Measurements from ENCODE around the gene ADCY1. TPM values are rescaled to one million over a fixed set of nuclear protein-coding genes. Genes with fewer than 3 reads are reported as not detected.

The ADCY1 gene
- total RNA-seq, 1 experiment from 2014 or later, result not detected

GRCh38 chr7:45698303-45699014 is 124.3 kb downstream of the ADCY1 start:
- no TSS peak for BruUV-seq (replicated peaks)
- Histone ChIP-seq H3K9me2 (ENCODE audit: insufficient read depth) (no peaks in the 10 kb centered on the region), H3K4me3 (no peak overlapping the region), H3K27me3 (ENCODE audit: insufficient read depth, low read depth) (peaks cover 72% of the 10 kb centered on the region), H3K9me3 (ENCODE audit: insufficient read depth, low read depth) (no peaks in the 10 kb centered on the region), H3K79me2 (ENCODE audit: low read depth) (no peaks in the 10 kb centered on the region), H2AFZ (no peak overlapping the region), H3K4me2 (no peak overlapping the region), H4K20me1 (ENCODE audit: insufficient read depth) (no peaks in the 10 kb centered on the region), H3K27ac (no peak overlapping the region), H3K36me3 (ENCODE audit: low read depth) (no peaks in the 10 kb centered on the region), H3K4me1 (replicated peaks; ENCODE audit: insufficient read depth) (no peaks in the 10 kb centered on the region), H3F3A (ENCODE audit: insufficient read depth, low read depth) (no peaks in the 10 kb centered on the region)
- intact Hi-C loops (cut with micrococcal nuclease; ENCODE audit: unreplicated experiment), result no loop called here
- TF ChIP-seq EZH2 (IDR thresholded peaks at IDR 0.05; ENCODE audit: low read depth), result no peak
- TF ChIP-seq, protein P1, sequence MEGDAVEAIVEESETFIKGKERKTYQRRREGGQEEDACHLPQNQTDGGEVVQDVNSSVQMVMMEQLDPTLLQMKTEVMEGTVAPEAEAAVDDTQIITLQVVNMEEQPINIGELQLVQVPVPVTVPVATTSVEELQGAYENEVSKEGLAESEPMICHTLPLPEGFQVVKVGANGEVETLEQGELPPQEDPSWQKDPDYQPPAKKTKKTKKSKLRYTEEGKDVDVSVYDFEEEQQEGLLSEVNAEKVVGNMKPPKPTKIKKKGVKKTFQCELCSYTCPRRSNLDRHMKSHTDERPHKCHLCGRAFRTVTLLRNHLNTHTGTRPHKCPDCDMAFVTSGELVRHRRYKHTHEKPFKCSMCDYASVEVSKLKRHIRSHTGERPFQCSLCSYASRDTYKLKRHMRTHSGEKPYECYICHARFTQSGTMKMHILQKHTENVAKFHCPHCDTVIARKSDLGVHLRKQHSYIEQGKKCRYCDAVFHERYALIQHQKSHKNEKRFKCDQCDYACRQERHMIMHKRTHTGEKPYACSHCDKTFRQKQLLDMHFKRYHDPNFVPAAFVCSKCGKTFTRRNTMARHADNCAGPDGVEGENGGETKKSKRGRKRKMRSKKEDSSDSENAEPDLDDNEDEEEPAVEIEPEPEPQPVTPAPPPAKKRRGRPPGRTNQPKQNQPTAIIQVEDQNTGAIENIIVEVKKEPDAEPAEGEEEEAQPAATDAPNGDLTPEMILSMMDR (conservative IDR thresholded peaks at IDR 0.05), result no peak
- DNase-seq, result no peak
- CTCF ChIA-PET, result no interaction called here
- POLR2A ChIA-PET (ENCODE audit: unreplicated experiment), result interaction anchor here (0.7 kb wide), 1 partner anchor 51 kb away, joined by 3 read pairs; no protein-coding TSS in a partner anchor

DNA sequence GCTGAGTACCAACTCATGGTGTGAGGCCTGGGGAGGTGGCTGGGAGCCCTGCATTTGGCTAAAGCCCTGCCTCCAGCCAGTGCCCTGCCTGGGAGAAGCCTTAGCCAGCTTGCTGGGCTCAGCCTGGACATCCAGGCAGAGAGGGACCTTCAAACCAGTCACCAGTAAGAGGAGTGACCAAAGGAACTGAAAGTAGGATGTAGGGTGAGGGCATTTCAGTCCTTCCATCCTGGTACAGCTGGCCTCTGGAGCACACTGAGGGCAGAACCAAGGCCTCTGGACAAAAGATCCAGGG is 124.8 kb downstream of the ADCY1 start:
- H3K27me3 ChIP-seq (ENCODE audit: insufficient read depth, low read depth), result peaks cover 77% of the 10 kb centered on the region
- TF ChIP-seq, protein P1 (conservative IDR thresholded peaks at IDR 0.05), result no peak
- no peak for TF ChIP-seq EZH2 (IDR thresholded peaks at IDR 0.05; ENCODE audit: low read depth)
- H3K79me2 ChIP-seq (ENCODE audit: low read depth), result no peaks in the 10 kb centered on the region
- H3K9me2 ChIP-seq (ENCODE audit: insufficient read depth), result no peaks in the 10 kb centered on the region
- intact Hi-C loops (cut with micrococcal nuclease; ENCODE audit: unreplicated experiment), result no loop called here
- H4K20me1 ChIP-seq (ENCODE audit: insufficient read depth), result no peaks in the 10 kb centered on the region
- BruUV-seq (replicated peaks), result no TSS peak
- CTCF ChIA-PET, result no interaction called here
- H3K4me1 ChIP-seq (replicated peaks; ENCODE audit: insufficient read depth), result no peaks in the 10 kb centered on the region
- H3K36me3 ChIP-seq (ENCODE audit: low read depth), result no peaks in the 10 kb centered on the region
- H2AFZ ChIP-seq, result no peak overlapping the region
- H3K27ac ChIP-seq, result no peak overlapping the region
- H3K9me3 ChIP-seq (ENCODE audit: insufficient read depth, low read depth), result no peaks in the 10 kb centered on the region
- POLR2A ChIA-PET (ENCODE audit: unreplicated experiment), result no interaction called here
- no peak for DNase-seq
- H3K4me3 ChIP-seq, result no peak overlapping the region
- H3K4me2 ChIP-seq, result no peak overlapping the region
- no peaks in the 10 kb centered on the region for H3F3A ChIP-seq (ENCODE audit: insufficient read depth, low read depth)

DNA sequence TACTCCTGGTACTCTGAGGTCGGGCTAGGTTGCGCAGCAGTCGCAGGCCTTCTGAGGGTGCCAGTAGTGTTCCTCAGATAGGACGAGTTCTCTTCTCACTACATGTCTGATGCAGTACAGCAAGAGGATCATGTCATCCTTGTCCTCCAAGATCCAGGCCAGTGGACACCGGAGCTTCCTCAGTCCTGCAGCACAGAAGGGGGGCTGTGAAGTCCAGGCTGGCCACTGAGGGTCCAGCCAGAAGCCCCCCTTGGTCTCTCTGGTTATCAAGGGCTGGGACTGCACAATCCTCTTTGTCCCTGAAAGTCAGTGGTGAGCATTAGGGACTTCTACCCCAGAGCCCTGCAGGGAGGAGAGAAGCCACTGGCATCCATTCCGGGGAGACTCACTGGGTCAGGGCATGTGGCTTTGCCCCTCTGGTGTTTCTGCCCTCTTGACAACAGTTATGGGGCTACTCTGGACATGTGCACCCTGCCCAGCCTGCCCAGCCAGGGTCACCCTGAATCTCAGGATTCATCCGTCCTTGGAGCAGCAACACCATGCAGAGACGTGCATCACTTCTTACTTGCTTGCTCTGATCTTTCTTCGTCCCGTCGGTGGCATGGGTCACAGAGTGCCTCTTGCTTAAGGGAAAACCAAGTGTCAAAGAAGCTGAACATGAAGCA is 125.7 kb downstream of the ADCY1 start:
- TF ChIP-seq, protein P1 (conservative IDR thresholded peaks at IDR 0.05), result no peak
- no peak for TF ChIP-seq EZH2 (IDR thresholded peaks at IDR 0.05; ENCODE audit: low read depth)
- H3K79me2 ChIP-seq (ENCODE audit: low read depth), result no peaks in the 10 kb centered on the region
- no peak overlapping the region for H2AFZ ChIP-seq
- H3K27me3 ChIP-seq (ENCODE audit: insufficient read depth, low read depth), result peaks cover 75% of the 10 kb centered on the region
- H3F3A ChIP-seq (ENCODE audit: insufficient read depth, low read depth), result no peaks in the 10 kb centered on the region
- H3K36me3 ChIP-seq (ENCODE audit: low read depth), result no peaks in the 10 kb centered on the region
- H3K9me3 ChIP-seq (ENCODE audit: insufficient read depth, low read depth), result no peaks in the 10 kb centered on the region
- CTCF ChIA-PET, result no interaction called here
- no peaks in the 10 kb centered on the region for H3K9me2 ChIP-seq (ENCODE audit: insufficient read depth)
- H4K20me1 ChIP-seq (ENCODE audit: insufficient read depth), result no peaks in the 10 kb centered on the region
- H3K27ac ChIP-seq, result no peak overlapping the region
- no peak overlapping the region for H3K4me3 ChIP-seq
- no peak for DNase-seq
- H3K4me2 ChIP-seq, result no peak overlapping the region
- POLR2A ChIA-PET (ENCODE audit: unreplicated experiment), result no interaction called here
- H3K4me1 ChIP-seq (replicated peaks; ENCODE audit: insufficient read depth), result no peaks in the 10 kb centered on the region
- BruUV-seq (replicated peaks), result no TSS peak
- intact Hi-C loops (cut with micrococcal nuclease; ENCODE audit: unreplicated experiment), result no loop called here
